ENCODE measurements around the gene CFAP210. TPM values are rescaled to one million over a fixed set of nuclear protein-coding genes. Genes with fewer than 3 reads are reported as not detected.
"Not testable (repeated sequence)": the region's sequence is repeated elsewhere in the genome, so short reads cannot be mapped to it uniquely, and the experiment has no call there.

Gene CFAP210
- total RNA-seq, 2 donors from 2014 or later = 0.70 to 1.9 TPM

DNA sequence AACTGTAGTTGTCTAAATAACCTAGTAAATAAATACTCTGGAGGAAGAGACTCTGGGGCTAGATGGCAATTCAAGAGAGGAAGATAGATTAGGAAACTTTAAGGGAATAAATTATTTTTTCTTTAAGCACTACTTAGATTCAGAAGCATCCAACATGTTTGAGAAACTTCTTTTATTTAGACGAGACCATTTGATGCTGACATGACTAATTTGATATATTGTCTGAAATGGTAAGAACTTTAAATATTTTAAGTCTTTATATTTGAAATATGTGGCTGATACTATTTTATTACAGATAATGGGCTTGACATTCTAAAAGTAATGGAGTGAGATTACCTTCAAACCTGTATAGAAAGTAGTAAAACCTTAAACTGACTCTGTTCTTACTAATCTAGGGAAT lies 73.7 kb downstream of the CFAP210 start:
- Histone ChIP-seq H3K4me3 (ENCODE audit: low read length) (no peak overlapping the region), H3K9ac (ENCODE audit: extremely low read depth, low read length, poor library complexity, severe bottlenecking) (no peak overlapping the region), H3K27ac (ENCODE audit: low read depth, low read length) (no peak overlapping the region), H3K9me3 (ENCODE audit: control insufficient read depth, low read length) (peaks cover 6% of the 10 kb centered on the region), H3K27me3 (ENCODE audit: control insufficient read depth, insufficient read depth, low read length, poor library complexity, severe bottlenecking) (no peaks in the 10 kb centered on the region), H3K36me3 (ENCODE audit: control insufficient read depth, insufficient read depth, low read length) (peaks cover 59% of the 10 kb centered on the region), H3K4me1 (ENCODE audit: control insufficient read depth, insufficient read depth, low read length) (no peaks in the 10 kb centered on the region)
- no peak for DNase-seq
- Mint-ChIP-seq H3K36me3 (ENCODE audit: low read depth) (peaks cover 65% of the 10 kb centered on the region), H3K27me3 (ENCODE audit: insufficient read depth) (no peaks in the 10 kb centered on the region), H3K4me3 (no peak overlapping the region), H3K9me3 (peaks cover 10% of the 10 kb centered on the region), H3K4me1 (peaks cover 10% of the 10 kb centered on the region), H3K27ac (no peak overlapping the region)
- WGBS, 2 experiments (ENCODE audit: insufficient coverage in 1 of 2, insufficient read length in 1 of 2) = 100% methylated on average over 1 of the region's 1 CpG; no CpG with 5 or more reads in 1 of the 2 experiments
- TF ChIP-seq, protein P1, sequence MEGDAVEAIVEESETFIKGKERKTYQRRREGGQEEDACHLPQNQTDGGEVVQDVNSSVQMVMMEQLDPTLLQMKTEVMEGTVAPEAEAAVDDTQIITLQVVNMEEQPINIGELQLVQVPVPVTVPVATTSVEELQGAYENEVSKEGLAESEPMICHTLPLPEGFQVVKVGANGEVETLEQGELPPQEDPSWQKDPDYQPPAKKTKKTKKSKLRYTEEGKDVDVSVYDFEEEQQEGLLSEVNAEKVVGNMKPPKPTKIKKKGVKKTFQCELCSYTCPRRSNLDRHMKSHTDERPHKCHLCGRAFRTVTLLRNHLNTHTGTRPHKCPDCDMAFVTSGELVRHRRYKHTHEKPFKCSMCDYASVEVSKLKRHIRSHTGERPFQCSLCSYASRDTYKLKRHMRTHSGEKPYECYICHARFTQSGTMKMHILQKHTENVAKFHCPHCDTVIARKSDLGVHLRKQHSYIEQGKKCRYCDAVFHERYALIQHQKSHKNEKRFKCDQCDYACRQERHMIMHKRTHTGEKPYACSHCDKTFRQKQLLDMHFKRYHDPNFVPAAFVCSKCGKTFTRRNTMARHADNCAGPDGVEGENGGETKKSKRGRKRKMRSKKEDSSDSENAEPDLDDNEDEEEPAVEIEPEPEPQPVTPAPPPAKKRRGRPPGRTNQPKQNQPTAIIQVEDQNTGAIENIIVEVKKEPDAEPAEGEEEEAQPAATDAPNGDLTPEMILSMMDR (conservative IDR thresholded peaks at IDR 0.05) = no peak

DNA sequence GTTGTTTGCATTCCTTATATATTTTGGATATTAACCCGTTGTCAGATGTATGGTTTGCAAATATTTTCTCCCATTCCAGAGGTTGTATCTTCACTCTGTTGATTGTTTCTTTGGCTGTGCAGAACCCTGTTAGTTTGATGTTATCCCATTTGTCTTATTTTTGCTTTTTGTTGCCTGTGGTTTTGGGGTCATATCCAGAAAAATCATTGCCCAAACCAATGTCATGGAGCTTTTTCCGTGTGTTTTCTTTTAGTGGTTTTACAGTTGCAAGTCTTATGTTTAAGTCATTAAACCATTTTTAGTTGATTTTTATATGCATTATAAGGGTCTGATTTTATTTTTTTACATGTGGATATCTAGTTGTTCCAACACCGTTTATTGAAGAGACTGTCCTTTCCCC lies 74.3 kb downstream of the CFAP210 start:
- H3K4me1 ChIP-seq (ENCODE audit: control insufficient read depth, insufficient read depth, low read length) = no peaks in the 10 kb centered on the region
- Mint-ChIP-seq H3K36me3 (ENCODE audit: low read depth) (peaks cover 65% of the 10 kb centered on the region), H3K27me3 (ENCODE audit: insufficient read depth) (no peaks in the 10 kb centered on the region), H3K27ac (no peak overlapping the region), H3K9me3 (peaks cover 14% of the 10 kb centered on the region), H3K4me1 (peaks cover 10% of the 10 kb centered on the region), H3K4me3 (no peak overlapping the region)
- DNase-seq = no peak
- peaks cover 59% of the 10 kb centered on the region for H3K36me3 ChIP-seq (ENCODE audit: control insufficient read depth, insufficient read depth, low read length)
- H3K27ac ChIP-seq (ENCODE audit: low read depth, low read length) = no peak overlapping the region
- no peak overlapping the region for H3K9ac ChIP-seq (ENCODE audit: extremely low read depth, low read length, poor library complexity, severe bottlenecking)
- no peak overlapping the region for H3K4me3 ChIP-seq (ENCODE audit: low read length)
- TF ChIP-seq, protein P1 (conservative IDR thresholded peaks at IDR 0.05) = no peak
- 64% methylated on average over 3 of the region's 3 CpGs; no CpG with 5 or more reads in 1 of the 2 experiments for WGBS, 2 experiments (ENCODE audit: insufficient coverage in 1 of 2, insufficient read length in 1 of 2)
- H3K9me3 ChIP-seq (ENCODE audit: control insufficient read depth, low read length) = peaks cover 12% of the 10 kb centered on the region
- H3K27me3 ChIP-seq (ENCODE audit: control insufficient read depth, insufficient read depth, low read length, poor library complexity, severe bottlenecking) = no peaks in the 10 kb centered on the region

DNA sequence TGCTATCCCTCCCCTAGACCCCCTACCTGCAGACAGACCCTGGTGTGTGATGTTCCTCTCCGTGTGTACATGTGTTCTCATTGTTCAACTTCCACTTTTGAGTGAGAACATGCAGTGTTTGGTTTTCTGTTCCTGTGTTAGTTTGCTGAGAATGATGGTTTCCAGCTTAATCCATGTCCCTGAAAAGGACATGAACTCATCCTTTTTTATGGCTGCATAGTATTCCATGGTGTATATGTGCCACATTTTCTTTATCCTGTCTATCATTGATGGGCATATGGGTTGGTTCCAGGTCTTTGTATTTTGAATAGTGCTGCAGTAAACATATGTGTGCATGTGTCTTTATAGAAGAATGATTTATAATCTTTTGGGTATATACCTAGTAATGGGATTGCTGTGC lies 78.2 kb downstream of the CFAP210 start:
- H3K27me3 Mint-ChIP-seq (ENCODE audit: insufficient read depth) = not testable (repeated sequence)
- 100% methylated on average over 1 of the region's 1 CpG; no CpG with 5 or more reads in 1 of the 2 experiments for WGBS, 2 experiments (ENCODE audit: insufficient coverage in 1 of 2, insufficient read length in 1 of 2)

DNA sequence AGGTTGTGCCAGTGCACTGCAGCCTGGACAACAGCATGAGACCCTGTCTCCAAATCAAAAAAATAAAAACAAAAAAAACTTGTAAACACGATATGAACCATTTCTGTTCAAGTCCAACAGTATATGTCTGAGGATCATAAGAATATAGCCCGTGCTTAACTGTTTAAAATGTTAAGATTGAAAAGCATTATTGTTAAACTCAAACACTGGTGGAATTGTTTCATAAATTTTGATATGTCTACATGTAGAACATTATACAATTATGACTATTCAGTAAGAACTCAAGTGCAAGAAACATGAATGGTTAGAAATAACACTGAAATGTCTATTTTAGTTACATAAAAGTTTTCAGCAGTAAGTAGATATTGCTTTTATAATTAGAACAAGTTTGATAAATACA lies 80.3 kb downstream of the CFAP210 start:
- Mint-ChIP-seq H3K27me3 (ENCODE audit: insufficient read depth) (no peaks in the 10 kb centered on the region), H3K27ac (no peak overlapping the region), H3K36me3 (ENCODE audit: low read depth) (peaks cover 93% of the 10 kb centered on the region), H3K9me3 (peaks cover 17% of the 10 kb centered on the region), H3K4me1 (peaks cover 2% of the 10 kb centered on the region), H3K4me3 (no peak overlapping the region)
- Histone ChIP-seq H3K9ac (ENCODE audit: extremely low read depth, low read length, poor library complexity, severe bottlenecking) (no peak overlapping the region), H3K9me3 (ENCODE audit: control insufficient read depth, low read length) (peaks cover 28% of the 10 kb centered on the region), H3K4me3 (ENCODE audit: low read length) (no peak overlapping the region), H3K27me3 (ENCODE audit: control insufficient read depth, insufficient read depth, low read length, poor library complexity, severe bottlenecking) (no peaks in the 10 kb centered on the region), H3K4me1 (ENCODE audit: control insufficient read depth, insufficient read depth, low read length) (no peaks in the 10 kb centered on the region), H3K27ac (ENCODE audit: low read depth, low read length) (no peak overlapping the region), H3K36me3 (ENCODE audit: control insufficient read depth, insufficient read depth, low read length) (peaks cover 75% of the 10 kb centered on the region)
- TF ChIP-seq, protein P1 (conservative IDR thresholded peaks at IDR 0.05) = no peak
- DNase-seq = no peak
- 93% methylated on average over 2 of the region's 2 CpGs; no CpG with 5 or more reads in 1 of the 2 experiments for WGBS, 2 experiments (ENCODE audit: insufficient coverage in 1 of 2, insufficient read length in 1 of 2)

More for the DNA sequence above, 78.2 kb downstream of the CFAP210 start:
- not testable (repeated sequence) for H3K4me1 ChIP-seq (ENCODE audit: control insufficient read depth, insufficient read depth, low read length); H3K4me3 Mint-ChIP-seq; H3K9ac ChIP-seq (ENCODE audit: extremely low read depth, low read length, poor library complexity, severe bottlenecking); H3K4me3 ChIP-seq (ENCODE audit: low read length); H3K27ac ChIP-seq (ENCODE audit: low read depth, low read length); H3K27ac Mint-ChIP-seq; DNase-seq; H3K27me3 ChIP-seq (ENCODE audit: control insufficient read depth, insufficient read depth, low read length, poor library complexity, severe bottlenecking)
- H3K9me3 ChIP-seq (ENCODE audit: control insufficient read depth, low read length) = peaks cover 28% of the 10 kb centered on the region
- Mint-ChIP-seq H3K9me3 (peaks cover 17% of the 10 kb centered on the region), H3K36me3 (ENCODE audit: low read depth) (peaks cover 80% of the 10 kb centered on the region), H3K4me1 (peaks cover 10% of the 10 kb centered on the region)
- peaks cover 67% of the 10 kb centered on the region for H3K36me3 ChIP-seq (ENCODE audit: control insufficient read depth, insufficient read depth, low read length)

All from endodermal cell (in vitro differentiated cells).